ENCODE measurements around the gene POMT2. TPM values are rescaled to one million over a fixed set of nuclear protein-coding genes. Genes with fewer than 3 reads are reported as not detected.

The POMT2 gene
- total RNA-seq, 1 donor from 2014 or later: 6.9 TPM

DNA sequence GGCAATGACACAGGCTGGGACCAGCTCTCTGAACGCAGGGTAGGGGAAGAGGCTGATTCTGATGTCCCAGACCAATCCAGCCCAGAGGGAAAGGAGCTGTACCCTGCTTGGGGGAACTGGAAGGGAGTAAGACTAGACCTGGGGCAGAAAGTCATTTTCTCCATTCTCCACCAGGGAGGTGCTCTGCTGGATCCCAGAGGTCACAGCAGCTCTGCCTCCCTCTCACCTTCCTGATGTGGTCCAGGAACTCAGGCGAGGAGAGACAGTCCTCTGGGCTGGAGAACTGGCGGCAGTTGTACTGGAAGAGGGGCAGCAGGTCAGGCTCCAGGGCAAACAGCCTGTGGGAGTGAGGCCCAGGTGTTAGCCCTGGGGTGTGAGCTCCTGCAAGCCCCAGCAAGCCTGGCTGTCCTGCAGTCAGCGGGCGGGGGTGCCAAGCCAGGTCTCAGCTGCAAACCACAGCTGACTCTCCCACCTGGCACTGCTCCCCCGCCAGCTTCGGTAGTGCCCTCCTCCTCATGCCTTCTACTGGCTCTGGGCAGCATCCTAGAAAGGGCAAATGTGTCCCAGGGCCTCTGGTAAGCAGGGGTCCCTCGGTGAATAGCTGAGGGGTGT is 51.6 kb downstream of the POMT2 start:
- no peak for DNase-seq (ENCODE audit: low read depth in 2 of 2)

DNA sequence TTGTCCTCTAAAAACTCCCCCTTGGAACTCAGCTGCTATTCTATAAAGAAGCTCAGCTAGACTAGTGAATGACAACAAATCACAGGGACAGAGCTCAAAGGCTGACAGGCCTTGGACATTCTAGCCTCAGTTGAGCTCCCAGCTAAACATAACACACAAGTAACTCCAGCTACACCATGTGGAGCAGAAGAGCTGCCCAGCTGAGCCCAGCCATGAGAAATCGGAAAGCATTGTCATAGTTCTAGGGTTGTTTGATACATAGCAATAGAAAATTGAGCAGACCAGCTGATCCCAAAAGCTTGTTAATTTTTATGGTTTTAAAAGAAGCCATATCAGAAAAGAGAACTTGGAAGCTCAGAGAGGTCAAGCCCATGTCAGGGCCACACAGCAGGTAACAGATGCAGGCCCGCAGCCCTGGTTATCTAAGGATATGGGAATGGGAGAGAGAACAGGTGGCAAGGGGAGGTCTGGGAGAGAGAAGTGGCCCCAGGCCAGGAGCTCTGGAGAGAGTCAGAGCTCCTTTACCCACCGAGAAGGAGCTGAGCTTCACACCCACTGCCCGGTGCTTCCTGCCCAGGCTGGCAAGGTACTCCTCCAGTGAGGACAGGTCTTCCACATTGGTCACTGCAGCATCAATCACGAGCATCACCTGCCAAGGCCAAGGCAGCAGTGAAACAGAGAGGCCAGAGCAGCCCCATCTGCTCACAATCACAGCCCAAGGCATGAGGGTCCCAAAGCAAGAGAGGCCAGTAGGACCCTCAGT is 52.6 kb downstream of the POMT2 start:
- no peak for DNase-seq (ENCODE audit: low read depth in 2 of 2)

GRCh38 chr14:77266336-77266735 is 54.3 kb downstream of the POMT2 start:
- no peak for DNase-seq (ENCODE audit: low read depth in 2 of 2)

DNA sequence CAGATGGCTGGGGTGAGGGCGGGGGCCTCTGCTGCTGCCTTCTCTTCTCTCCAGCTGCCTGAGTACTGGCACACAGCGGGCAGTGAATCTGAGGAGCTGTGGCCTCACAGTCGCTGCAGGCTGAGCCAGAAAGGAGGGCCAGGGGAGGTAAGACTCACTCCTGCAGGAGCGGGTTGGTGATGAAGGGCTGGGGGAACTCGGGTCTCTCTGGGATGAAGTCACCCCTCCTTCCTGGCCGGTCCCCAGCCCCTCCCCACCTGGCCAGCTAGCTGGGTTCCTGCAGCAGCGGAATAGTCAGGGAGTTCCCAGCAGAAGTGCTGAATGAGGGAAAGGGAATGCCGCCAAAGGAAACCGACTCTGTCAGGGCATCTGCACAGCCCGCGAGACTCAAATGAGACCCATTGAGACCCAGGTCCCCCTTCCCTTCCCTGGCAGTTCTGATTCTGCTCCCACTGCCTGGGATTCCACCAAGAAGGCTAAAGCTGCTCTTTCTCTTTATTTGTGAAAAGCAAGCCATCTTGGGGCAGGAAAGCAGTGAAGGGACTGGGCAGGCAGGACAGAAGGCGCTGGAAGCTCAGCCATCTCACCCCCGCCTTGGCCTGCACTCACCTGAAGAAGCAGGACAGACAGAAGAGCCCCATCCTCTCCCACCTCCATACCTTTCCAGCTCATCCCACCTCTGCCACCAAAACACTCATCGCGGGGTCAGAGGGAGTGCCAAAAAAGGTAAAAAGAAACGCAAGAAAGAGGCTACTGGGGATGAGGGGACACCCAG is 54.9 kb downstream of the POMT2 start:
- no peak for DNase-seq (ENCODE audit: low read depth in 2 of 2)

DNA sequence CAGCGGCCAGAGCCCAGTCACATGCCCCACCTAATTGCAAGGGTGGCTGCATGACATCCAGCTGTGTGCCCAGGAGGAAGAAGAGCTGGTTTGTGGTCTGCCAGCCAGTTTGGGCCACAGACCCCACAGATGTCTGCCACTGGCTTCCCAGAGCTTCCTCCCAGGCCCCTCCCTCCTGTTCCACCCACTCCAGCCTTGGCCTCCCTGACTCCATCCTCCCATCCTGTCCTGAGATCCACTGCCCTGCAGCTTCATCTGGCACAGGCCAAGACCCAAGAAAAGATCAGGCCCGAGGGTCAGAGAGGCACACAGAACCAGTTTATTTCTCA is 55.5 kb downstream of the POMT2 start:
- DNase-seq (ENCODE audit: low read depth in 2 of 2): no peak

- no peak for DNase-seq (ENCODE audit: low read depth in 2 of 2)
Measured at GRCh38 chr14:77264466-77265186, 56.1 kb downstream of the POMT2 start.

DNA sequence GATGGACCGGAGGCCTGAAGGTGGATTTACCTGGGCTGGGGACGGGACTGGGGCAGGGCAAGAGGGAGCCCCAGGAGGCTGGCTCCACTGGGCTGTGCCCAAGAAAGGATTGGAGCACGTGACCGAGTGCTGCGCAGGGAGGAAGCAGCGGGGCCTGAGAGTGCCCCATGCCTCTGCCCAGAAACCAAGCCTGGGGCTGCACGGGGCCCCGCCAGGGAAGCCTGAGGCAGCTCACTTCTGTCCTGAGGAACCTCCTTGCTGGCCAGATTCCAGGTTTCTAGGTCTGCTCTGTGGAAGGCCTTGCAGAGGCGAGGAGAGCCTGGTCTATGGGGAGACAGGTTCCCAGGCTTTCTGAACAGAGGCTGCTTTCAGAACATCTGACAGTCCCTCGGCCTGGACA is 60.1 kb downstream of the POMT2 start:
- no peak for DNase-seq (ENCODE audit: low read depth in 2 of 2)

GRCh38 chr14:77260199-77260598 is 60.5 kb downstream of the POMT2 start:
- no peak for DNase-seq (ENCODE audit: low read depth in 2 of 2)

- no peak for DNase-seq (ENCODE audit: low read depth in 2 of 2)
Measured at GRCh38 chr14:77259025-77259715, 61.5 kb downstream of the POMT2 start.

DNA sequence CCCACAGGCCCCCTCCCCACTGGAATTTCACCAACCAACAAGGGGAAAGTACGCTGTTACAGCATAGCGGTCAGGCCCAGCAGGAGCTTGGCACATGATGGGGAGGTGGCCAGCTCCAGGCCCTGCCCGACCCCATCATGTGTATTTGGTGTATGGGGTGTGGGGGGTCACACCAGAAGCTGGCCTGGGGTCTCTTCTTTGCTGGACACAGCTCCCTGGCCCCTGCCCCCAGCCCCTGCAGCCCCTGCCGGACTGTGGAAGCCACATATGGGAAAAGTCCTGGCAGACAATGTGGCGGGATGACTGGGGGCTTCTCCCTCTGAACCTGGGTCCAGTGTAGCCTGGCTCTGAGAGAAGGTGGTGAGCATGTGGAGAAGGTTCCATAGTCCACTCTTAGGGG is 62.1 kb downstream of the POMT2 start:
- DNase-seq (ENCODE audit: low read depth in 2 of 2): no peak

DNA sequence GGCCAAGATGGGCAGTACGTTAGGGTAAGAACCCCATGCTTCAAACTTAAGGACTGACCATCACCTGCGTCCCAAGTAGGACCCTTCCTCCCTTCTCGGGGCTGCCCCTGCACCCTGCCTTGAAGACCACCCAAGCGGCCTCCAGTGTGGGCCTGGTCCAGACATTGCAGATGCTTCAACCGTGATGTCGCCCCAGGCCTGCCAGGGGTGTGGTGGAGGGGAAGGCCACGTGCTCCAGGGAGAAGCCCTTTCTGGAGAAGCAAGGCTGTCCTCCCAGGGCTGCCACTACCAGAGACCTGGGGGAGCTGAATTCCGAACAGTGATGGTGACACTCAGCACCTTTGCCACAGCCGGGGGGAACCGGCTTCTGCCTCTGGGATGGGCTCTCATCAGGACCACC is 63.0 kb downstream of the POMT2 start:
- no peak for DNase-seq (ENCODE audit: low read depth in 2 of 2)

DNA sequence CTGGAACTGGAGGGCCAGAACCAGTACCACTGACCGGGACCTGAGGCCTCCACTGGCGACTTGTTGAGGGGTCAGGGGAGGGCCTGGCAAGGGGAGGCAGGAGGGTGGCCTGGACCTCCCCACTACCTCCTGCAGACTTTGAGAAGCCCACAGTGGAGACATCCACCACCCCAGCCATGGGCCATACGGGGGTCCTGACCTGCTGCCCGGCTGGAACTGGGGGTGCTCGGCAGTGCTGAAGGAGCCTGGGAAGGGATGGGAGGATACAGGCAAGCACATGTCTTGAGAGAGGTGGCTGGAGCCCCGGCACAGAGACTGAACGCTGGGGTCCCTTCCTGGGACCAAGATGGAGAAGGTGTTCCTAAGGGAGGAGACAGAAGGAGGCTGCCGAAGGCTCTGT is 64.0 kb downstream of the POMT2 start:
- no peak for DNase-seq (ENCODE audit: low read depth in 2 of 2)

DNA sequence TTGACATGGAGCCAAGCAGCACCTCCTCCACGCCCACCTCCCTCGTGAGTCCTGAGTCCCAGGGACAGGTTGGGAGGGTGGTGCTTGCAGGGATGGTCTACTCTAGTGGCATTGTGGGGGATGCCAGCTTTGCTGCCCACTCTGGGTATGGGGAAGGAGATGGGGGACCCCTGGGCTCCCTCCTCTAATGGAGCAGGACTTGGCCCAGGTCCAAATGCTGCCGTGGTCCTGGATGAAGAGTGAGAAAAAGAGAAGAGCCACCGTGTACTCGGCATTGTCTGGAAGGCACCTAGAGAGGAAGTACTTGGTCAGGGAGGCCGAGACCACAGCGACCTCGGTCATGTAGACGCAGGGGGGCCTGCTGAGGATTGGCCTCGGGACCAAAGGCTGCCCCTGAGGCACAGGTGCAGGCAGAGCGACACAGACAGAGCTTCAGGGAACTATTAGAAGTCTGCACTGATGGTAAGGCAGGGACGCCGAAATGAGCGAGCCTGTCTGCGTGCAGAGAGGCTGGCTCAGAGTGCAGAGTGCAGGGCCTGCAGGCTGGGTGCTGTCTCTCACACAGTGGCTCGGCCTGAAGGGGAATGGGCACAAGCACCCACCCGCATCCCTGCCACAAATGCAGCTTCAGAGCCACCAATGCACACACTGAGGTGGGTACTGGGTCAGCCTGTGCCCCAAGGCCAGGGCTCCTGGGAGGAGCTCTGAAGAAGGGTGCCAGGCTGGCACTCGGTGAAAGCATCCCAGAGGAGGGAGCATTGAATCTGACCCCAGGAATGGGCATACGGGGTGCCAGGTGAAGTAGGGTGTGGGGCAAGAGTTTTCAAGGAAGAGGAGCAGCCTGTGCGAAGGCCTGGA is 67.1 kb downstream of the POMT2 start:
- no peak for DNase-seq (ENCODE audit: low read depth in 2 of 2)

DNA sequence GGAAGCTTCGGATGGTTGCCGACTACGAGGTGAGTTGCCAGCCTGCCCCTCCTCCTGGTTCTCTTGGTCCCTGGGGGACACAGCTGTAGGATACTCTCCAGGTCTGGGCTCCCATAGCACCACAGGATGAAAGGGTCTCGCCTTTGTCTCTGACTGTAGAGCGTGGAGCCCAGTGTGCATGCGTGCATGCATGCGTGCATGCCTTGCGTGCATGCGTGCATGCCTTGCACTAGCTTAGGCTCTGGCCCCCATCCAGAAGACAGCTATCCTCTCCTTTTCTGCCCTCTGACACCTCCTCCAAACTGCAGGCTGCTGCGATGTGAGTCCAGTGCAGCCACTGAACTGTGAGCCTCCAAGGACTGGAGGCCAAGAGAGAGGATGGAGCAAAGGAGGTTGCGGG is 68.8 kb downstream of the POMT2 start:
- no peak for DNase-seq (ENCODE audit: low read depth in 2 of 2)

- DNase-seq (ENCODE audit: low read depth in 2 of 2): no peak
Measured at GRCh38 chr14:77250927-77251326, 69.8 kb downstream of the POMT2 start.

- DNase-seq (ENCODE audit: low read depth in 2 of 2): no peak
Measured at GRCh38 chr14:77249286-77249685, 71.4 kb downstream of the POMT2 start.

- DNase-seq (ENCODE audit: low read depth in 2 of 2): no peak
Measured at GRCh38 chr14:77248666-77249065, 72.0 kb downstream of the POMT2 start.

DNA sequence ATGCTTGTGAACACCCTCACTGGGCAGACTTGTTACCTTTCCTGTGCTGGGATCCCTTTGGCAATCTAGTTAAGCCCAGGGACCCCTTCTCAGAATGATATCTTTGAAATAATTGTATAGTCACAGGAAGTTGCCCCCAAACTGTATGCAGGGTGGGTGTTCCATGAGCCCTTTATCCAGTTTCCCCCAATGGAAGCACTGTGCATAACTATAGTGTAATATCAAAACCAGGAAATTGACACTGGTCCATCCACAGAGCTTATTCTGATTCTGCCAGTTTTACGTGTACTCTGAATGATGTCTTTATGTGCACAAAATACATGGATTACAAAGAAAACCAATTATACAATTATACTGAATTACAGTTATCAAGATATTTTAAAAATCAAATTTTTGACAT is 73.9 kb downstream of the POMT2 start:
- no peak for DNase-seq (ENCODE audit: low read depth in 2 of 2)

DNA sequence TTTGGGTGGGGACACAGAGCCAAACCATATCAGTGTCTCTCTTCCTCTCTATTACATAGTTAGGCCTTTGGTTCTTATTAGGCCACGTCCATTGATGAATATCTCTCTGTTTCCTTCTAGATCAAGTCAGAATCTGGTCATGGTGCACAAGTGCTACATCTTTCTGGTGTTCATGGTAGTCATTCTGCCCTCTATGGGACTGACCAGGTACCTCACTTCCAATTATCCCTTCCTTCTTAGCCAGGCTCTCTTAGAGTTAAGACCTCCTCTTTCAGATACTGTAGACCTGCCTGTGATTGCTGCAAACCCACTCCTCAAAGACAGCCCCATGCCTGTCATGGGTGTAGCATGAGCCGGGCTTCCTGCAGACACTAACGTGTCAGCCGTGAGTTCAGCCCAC is 74.9 kb downstream of the POMT2 start:
- no peak for DNase-seq (ENCODE audit: low read depth in 2 of 2)

DNA sequence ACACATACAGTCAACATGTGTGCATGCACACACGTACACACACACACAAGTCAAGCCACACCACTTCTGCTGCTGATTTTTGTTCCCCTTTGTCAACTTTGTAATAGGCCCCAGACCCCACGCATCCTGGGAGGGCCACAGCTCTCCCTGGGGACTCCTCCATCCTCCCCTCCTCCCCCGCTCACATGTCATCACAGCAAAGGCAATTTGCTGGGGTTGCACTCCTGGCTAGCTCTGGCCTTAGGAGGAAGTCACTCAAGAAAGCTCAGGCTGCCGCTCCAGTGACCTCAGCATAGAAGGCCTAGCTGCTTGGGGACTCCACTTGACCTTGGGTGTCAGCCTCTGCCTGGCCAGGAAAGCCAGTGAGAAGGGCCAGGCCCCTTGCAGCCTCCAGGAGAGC is 76.8 kb downstream of the POMT2 start:
- no peak for DNase-seq (ENCODE audit: low read depth in 2 of 2)

GRCh38 chr14:77242752-77243151 is 77.9 kb downstream of the POMT2 start:
- DNase-seq (ENCODE audit: low read depth in 2 of 2): no peak
